Activated CD8-positive, alpha-beta memory T cell treated with anti-CD3 and anti-CD28 coated beads for 36 hours (primary cell): Measurements from ENCODE around the gene PKLR. TPM values are rescaled to one million over a fixed set of nuclear protein-coding genes. Genes with fewer than 3 reads are reported as not detected.

Experiments
- CTCF ChIA-PET: fragments of 350-600 bp; sonication (Branson Sonifier 250); formaldehyde crosslinking; loops from one replicate; lab custom pipeline; 2021; ENCODE audit warnings: antibody characterized with exemption; lab: Charles Lee
- POLR2A ChIA-PET: fragments of 350-600 bp; sonication (Branson Sonifier 250); formaldehyde crosslinking; loops from one replicate; lab custom pipeline; 2021; ENCODE audit warnings: antibody characterized with exemption; lab: Charles Lee
- total RNA-seq, 2 experiments: library from RNA; stranded (reverse); gene quantifications; one replicate each; pipeline ENCODE4 v1.2.3, GENCODE V29; 2021

PKLR gene
- total RNA-seq, 2 experiments from 2014 or later = not detected

- CTCF ChIA-PET = interaction anchor here (0.6 to 3.4 kb wide), 11 partner anchors 13 to 286 kb away, joined by 3 to 13 read pairs (median 5); partner anchors contain the start of genes ASH1L and SCAMP3
- POLR2A ChIA-PET = interaction anchor here (0.7 kb wide), 1 partner anchor 16 kb away, joined by 6 read pairs; no protein-coding TSS in a partner anchor
These were observed 24.0 kb downstream of the PKLR start, which contains the start of gene HCN3 for GRCh38 chr1:155277070-155277901. Gene HCN3 (plus strand): TSS chr1:155277463. CDS start chr1:155277591, 128 bp downstream.

DNA sequence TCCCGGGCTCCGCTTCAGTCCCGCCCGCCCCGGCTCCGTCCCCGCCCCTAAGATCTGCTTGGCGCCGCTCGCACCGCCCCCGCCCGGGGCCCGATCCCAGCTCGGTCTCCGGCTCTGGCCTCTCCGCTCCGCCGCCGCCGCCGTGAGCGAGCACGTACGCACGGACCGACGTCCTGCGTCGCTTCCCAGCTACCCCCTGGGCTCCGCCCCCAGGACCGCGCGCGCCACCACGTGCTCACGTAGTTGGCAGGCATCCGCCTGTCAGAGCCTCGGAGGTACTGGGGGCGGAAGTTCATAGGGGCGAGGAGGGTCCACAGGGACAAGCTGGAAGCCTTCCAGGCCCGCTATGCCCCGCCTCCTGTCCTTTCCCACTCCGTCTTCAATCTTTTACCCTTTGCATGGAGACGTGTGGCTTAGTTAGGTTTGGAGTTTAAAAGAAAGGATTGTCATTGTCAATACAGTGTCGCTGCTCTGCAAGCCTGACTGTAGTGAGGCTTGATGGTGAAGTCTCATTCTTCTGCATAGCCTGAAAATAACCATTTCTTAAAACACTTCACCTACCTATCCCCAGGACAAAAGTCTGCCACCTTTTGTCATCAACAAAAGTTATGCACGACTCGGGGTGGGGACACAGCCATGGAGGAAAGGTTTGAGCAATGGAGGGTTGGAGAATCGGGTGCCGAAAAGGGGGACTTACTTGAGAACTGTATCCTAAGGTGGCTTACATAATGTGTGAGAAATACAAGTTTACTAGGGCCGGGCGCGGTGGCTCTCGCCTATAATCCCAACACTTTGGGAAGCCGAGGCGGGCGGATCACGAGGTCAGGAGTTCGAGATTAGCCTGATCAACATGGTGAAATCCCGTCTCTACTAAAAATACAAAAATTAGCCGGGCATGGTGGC is 27.6 kb downstream of the PKLR start, which contains the start of gene CLK2:
Gene CLK2 (minus strand): TSS at position 162 of the 903 bp plus-strand sequence. CDS start 2,527 bp downstream, outside the sequence.
- POLR2A ChIA-PET = interaction anchor here (0.6 to 1.2 kb wide), 7 partner anchors 12 to 587 kb away, joined by 3 to 5 read pairs (median 4); partner anchors contain the start of genes FDPS and SCAMP3
- CTCF ChIA-PET = interaction anchor here (0.9 to 4.1 kb wide), 4 partner anchors 10 to 23 kb away, joined by 3 to 28 read pairs (median 4); partner anchors contain the start of gene ENTREP3

- ChIA-PET CTCF (interaction anchor here (0.8 to 4.1 kb wide), 4 partner anchors 9 to 104 kb away, joined by 3 to 28 read pairs (median 4); no protein-coding TSS in a partner anchor), POLR2A (interaction anchor here (0.5 to 1.2 kb wide), 7 partner anchors 11 to 587 kb away, joined by 3 to 8 read pairs (median 4); partner anchors contain the start of genes FDPS and SCAMP3)
These were observed 28.5 kb downstream of the PKLR start for GRCh38 chr1:155272466-155273342.

DNA sequence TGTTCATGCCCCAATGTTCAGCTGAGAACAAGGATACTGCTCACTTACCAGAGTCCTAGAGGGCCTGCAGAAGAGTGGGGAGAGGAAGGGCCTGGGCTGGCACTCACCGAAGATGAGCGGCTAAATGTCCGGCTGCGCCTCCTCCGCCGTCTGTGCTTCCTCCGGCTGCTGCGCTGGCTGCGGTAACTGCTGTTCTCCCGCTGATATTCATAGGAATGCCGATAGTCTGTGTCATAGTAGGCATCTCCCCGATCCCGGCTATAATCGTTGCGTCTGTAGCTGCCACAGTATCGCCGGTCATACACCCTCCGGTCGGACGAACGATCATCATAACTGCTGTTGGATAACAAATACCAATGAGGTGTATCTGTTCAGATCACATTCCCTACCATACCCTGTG is 31.9 kb downstream of the PKLR start:
- ChIA-PET POLR2A (no interaction called here), CTCF (no interaction called here)

DNA sequence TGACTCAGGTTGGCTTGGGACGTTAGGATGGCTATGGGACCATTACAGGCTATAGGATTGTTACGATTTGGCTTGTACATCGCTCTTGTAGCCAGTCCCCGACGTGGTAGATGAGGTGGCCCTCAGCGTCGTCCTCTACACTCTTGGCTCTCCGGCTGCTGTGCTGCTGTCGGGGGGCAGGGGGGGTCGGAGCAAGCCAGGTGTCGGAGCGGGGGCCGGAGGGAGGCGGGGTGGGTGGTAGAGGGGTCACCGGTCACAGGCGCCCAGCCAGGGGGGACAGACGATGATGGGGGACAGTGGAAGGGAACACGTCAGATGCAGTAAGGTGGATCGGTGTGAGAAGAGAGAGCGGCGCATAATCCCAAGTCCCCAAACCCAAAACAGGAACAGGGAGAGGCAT is 32.6 kb downstream of the PKLR start:
- CTCF ChIA-PET = no interaction called here
- POLR2A ChIA-PET = no interaction called here

- ChIA-PET CTCF (interaction anchor here (3.0 kb wide), 1 partner anchor 16 kb away, joined by 15 read pairs; no protein-coding TSS in a partner anchor), POLR2A (no interaction called here)
These were observed 33.9 kb downstream of the PKLR start for GRCh38 chr1:155267373-155267772.

- POLR2A ChIA-PET = no interaction called here
- CTCF ChIA-PET = interaction anchor here (0.9 to 3.0 kb wide), 3 partner anchors 15 to 60 kb away, joined by 3 to 15 read pairs (median 4); no protein-coding TSS in a partner anchor
These were observed 34.7 kb downstream of the PKLR start for GRCh38 chr1:155266553-155266952.

- POLR2A ChIA-PET = no interaction called here
- CTCF ChIA-PET = interaction anchor here (1.2 to 2.1 kb wide), 3 partner anchors 10 to 14 kb away, joined by 3 to 13 read pairs (median 6); partner anchors contain the start of gene CLK2
These were observed 38.2 kb downstream of the PKLR start for GRCh38 chr1:155263067-155263466.

DNA sequence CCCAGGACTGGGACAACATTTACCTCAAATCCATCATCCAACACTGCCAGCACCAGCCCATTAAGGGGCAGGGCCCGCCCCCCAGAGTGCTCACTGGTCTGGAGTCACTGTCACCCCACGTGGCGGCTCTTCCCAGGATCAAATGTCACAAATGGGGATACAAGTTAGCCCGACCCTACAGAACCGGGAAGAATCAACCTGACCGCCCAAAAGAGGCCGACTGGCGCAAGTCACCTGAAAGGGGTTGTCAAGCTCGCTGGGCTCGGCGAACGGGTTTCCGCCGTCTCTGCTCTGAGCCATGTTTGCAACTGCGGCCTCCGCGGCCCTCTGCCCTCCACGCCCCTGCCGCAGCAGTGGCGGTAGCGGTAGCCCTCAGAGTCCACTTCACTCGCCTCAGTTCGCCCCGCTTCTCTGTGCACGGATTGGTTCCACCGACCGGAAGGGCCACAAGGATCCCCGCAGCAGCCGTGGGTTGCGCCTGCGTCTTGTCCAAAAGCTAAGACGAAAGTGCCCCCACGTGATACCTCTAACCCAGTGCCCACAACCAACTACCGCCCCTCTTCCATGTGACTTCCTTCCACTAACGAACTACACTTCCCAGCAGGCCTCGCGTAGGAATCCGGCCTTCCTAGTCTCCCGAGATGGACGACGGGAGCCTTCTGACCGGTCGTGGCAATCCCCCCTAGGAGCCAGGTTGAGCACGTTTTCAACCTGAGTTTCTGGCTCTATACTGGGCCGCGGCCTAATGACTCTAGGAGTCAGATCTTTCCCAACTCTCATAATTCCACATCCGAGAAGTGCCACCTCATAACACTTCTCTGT is 39.2 kb downstream of the PKLR start, which contains the start of gene SCAMP3:
Gene SCAMP3 (minus strand): TSS at position 509 of the 822 bp plus-strand sequence. CDS start 209 bp downstream, at position 300.
- POLR2A ChIA-PET = interaction anchor here (0.6 to 1.7 kb wide), 7 partner anchors 11 to 68 kb away, joined by 3 to 20 read pairs (median 4); partner anchors contain the start of gene CLK2
- CTCF ChIA-PET = interaction anchor here (1.8 to 4.4 kb wide), 3 partner anchors 11 to 62 kb away, joined by 6 to 51 read pairs (median 6); partner anchors contain the start of gene HCN3

DNA sequence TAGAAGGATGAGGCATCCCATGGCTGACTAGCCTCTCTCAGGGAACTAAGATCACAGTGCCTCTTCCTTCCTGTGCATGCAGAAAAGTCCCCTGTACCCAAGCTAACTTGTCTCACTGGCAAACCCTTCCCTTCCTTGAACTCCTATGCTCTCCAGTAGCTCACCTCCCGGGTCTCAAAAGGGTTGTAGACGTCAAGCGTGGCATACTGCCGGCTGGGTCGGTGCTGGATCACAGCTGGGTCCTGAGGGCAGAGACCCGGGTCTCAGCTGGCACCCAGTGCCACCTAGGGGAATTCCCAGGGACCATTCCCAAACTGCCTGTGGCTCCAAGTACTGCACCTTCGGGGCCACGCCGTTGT is 39.8 kb downstream of the PKLR start:
- ChIA-PET CTCF (interaction anchor here (1.8 to 4.4 kb wide), 3 partner anchors 10 to 62 kb away, joined by 6 to 51 read pairs (median 6); partner anchors contain the start of gene HCN3), POLR2A (interaction anchor here (0.6 to 1.7 kb wide), 8 partner anchors 10 to 67 kb away, joined by 3 to 20 read pairs (median 4); partner anchors contain the start of gene CLK2)

DNA sequence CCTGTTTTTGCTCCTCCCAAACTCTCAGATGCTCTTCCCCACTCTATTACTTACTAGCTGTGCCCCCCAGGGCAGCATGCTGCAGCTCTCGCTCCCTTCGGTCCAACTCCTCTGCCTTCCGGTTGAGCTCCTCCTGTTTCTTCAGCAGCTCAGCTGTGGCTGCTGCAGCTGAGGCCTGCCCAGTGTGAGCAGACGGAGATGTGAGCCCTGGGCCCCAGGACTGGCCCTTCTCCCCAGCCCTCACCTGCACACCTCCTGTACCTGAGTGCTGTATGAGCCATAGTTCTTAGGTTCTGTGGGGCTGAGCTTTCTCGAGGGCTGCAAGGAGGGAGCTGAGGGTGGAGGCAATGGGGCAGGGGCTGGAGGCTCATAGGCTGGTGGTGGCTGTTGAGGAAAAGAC is 41.0 kb downstream of the PKLR start:
- CTCF ChIA-PET = interaction anchor here (0.6 to 4.4 kb wide), 3 partner anchors 9 to 635 kb away, joined by 3 to 51 read pairs (median 6); partner anchors contain the start of gene HCN3
- POLR2A ChIA-PET = no interaction called here

- ChIA-PET CTCF (interaction anchor here (1.9 kb wide), 1 partner anchor 22 kb away, joined by 4 read pairs; no protein-coding TSS in a partner anchor), POLR2A (no interaction called here)
These were observed 45.0 kb downstream of the PKLR start for GRCh38 chr1:155256058-155256852.

DNA sequence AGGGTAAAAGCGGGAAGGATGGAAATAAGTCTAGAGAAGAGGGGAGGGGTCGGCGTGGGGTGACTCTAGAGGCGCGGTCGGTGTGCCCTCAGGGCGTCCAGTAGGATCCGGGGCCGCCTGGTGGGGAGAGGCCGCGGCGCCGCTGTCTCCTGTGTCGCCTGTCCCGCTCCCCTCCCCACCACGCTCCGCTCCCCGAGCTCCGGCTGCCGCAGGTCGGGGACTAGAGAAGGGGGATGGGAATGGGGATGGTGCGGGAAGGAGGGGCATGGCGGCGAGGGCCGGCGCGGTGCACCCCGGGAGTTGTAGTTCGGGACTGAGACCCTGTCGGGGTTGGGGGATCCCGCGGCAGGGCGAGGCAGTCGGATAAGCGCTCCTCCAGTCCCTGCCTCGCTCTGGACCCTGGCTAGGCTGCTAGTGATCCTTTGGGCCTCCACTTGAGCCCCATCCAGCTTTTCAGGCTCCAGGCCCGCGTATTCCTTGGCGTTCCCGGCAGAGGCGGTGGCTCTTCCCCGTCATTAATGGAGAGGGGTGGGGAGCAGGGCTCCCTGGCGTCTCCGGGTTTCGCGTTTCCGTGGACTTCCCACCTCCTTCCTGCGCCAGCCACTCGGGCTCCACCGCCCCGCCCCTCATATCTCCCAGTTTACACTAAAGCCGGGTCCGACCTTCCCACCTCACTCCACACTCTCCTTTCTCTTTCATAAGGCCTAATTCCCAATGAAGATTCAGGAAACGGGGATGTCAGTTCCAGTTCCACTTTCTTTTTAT is 45.8 kb downstream of the PKLR start, which contains the start of gene ENTREP3:
Gene ENTREP3 (minus strand): TSS at position 241 of the 765 bp plus-strand sequence. CDS start 606 bp downstream, outside the sequence.
- POLR2A ChIA-PET = interaction anchor here (0.9 to 1.0 kb wide), 2 partner anchors 11 to 12 kb away, joined by 3 to 4 read pairs; no protein-coding TSS in a partner anchor
- CTCF ChIA-PET = interaction anchor here (0.7 to 1.7 kb wide), 2 partner anchors 18 to 68 kb away, joined by 3 to 6 read pairs; no protein-coding TSS in a partner anchor

DNA sequence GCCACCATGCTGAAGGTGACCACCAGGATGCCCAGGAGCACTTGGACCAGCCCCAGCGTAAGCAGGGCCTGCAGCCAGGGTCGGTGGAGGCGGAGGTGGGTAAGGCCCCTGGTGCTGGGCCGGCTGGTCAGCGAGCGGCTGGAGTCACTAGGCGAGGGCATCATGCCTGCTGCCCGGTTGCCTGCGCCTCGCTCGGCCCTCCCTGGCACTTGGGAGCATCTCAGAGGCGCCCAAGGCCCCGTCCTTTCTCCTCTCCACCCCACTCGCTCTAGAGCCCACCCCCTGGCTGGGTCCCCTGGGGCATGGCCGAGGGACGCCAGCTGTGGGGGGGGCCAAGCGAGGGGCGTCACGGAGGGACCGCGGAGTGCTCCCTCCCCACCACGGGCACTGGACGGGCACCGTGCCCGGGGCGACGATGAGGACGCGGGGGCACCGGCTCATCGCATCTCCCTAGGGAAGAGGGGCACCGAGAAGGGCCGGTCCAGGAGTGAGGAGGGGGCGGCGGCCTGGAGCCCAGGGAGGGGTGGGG is 46.5 kb downstream of the PKLR start:
- ChIA-PET POLR2A (interaction anchor here (0.5 to 1.0 kb wide), 3 partner anchors 11 to 249 kb away, joined by 3 to 4 read pairs (median 3); no protein-coding TSS in a partner anchor), CTCF (interaction anchor here (0.7 to 1.7 kb wide), 2 partner anchors 19 to 69 kb away, joined by 3 to 6 read pairs; no protein-coding TSS in a partner anchor)
